HS-27A (cell line): ENCODE results near the gene PPIL1.

Experiments
- DNase-seq: peaks from one replicate; pipeline ENCODE4 v3.0.0-alpha.2; 2012; ENCODE audit warnings: low read depth, missing footprints

PPIL1 gene

GRCh38 chr6:36855750-36856149 is 18.9 kb downstream of the PPIL1 start:
- no peak for DNase-seq

GRCh38 chr6:36853325-36853724 is 21.3 kb downstream of the PPIL1 start:
- peak; percentile 52 for DNase-seq

DNA sequence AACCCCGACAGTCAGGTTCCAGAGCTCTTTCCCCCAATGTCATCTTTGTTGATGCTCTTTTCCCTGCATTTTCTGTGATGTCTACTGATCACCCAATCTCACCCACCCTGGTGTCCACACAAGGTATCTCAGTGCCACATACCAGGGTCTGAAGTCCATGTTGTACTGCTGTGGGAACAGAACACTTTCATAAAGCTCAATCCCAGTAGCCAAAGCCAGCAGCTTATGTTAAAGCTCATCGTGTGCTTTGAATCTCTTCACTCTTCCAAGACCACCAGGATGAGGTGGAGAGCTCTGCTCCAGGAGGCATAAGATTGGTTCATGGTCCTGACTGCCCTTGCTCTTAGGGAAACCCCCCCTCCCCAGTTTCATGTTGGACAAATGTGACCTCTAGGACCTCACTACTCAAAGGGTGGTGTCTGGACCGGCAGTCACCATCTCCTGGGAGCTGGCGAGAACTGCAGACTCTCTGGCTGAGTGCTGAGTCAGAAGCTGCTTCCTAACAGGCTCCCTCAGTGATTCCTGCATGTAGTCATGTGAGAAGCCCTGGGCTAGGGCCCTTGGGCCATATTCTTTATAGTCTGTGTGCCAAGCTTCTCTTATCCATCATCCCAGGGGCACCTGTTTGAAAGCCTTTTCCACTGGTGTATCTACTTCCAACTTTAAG is 22.0 kb downstream of the PPIL1 start:
- peak; percentile 46 for DNase-seq

GRCh38 chr6:36851626-36852025 is 23.0 kb downstream of the PPIL1 start:
- DNase-seq = no peak

GRCh38 chr6:36851149-36851614 is 23.4 kb downstream of the PPIL1 start:
- DNase-seq = no peak

DNA sequence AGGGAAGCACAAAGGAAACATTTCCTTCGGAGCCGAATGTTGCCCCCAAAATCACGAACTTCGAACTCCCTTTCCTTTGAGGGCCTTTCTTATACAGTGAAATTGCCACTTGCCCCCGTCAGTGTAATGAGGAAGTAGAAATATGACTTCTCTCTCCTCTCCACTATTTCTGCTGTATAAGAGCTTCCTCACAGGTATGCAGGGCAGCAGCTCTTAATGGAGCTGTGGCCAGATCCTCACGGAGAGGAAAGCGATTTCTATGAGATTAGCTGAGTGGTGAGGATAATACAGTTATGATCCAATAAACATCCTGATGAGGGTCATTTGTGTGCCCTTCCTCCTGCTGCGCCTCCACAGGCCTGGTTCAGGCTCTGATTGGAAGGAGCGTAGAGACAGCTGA is 24.6 kb downstream of the PPIL1 start:
- DNase-seq = no peak

DNA sequence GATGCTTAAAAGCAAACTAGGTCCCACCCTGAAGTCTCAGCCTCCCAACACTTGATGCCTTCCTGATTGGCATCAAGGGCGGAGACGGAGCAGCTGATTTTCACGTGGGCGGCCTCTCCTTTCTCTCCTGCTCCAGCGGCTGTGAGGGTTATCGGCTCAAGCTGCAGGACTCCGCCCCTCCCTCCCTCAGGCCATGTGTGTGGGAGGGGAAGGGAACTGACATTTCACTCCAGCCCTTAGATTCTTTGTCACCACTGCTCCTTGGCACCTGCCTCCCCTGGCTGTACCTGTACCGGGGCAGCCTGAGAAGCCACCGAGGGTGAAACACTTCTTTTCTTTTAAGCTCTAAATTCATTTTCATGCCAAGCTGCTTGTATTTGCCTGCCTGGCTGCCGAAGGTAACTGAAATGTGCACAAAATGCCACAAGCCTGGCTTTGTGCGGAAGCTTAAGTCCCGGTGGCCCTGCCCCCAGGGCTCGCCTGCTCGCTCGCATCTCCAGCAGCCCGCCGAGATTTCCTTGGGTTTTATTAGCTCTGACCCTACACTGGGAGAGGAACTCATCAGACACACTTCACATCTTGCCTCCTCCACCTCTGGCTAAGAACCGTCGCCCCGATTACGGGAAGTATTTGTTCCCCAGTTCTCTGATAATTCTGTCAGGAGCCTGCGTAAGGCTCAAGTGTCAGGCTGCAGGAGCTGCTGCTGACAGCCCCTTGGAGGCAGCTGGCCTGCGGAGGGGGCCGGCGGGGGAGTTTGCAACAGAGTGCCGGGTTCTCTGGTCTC is 25.8 kb downstream of the PPIL1 start:
- DNase-seq = no peak

- no peak for DNase-seq
These were observed 26.6 kb downstream of the PPIL1 start for GRCh38 chr6:36847991-36848390.

DNA sequence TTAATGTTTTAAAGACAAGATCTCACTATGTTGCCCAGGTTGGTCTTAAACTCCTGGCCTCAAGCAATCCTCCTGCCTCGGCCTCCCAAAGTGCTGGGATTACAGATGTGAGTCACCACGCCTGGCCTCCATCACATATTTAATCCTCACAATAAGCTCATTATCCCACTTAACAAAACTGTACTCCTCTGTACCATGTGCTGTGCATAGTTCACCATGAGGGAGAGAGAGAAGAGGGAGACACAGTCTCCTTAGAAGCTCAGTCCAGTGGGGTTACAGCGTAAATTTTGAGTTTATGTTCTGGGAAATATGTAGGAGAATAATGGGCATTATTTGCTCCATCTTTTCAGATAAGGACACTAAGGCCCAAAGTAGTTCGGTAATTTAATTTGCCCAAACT is 27.5 kb downstream of the PPIL1 start:
- DNase-seq = no peak

GRCh38 chr6:36845233-36845632 is 29.4 kb downstream of the PPIL1 start:
- no peak for DNase-seq

GRCh38 chr6:36844232-36845170 is 30.1 kb downstream of the PPIL1 start:
- DNase-seq = no peak

GRCh38 chr6:36843170-36843569 is 31.4 kb downstream of the PPIL1 start:
- DNase-seq = no peak

DNA sequence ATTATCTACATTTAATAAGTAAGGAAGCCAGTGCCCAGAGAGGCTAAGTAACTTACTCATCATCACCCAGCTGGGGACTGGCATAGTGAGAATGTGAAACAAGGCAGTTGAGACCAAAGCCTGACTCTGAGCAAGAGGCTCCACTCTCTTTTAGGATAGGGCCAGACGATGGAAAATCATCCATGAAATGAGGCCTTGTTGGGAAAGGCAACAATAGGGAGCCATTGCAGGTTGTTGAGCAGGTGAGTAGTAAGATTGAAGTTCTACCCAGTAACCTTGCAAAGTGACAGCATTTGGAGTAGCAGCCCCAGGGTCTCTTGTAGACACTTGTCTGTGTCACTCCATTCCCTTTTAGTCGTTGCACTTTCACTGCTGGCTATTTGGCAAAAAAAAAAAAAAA is 32.8 kb downstream of the PPIL1 start:
- no peak for DNase-seq

DNA sequence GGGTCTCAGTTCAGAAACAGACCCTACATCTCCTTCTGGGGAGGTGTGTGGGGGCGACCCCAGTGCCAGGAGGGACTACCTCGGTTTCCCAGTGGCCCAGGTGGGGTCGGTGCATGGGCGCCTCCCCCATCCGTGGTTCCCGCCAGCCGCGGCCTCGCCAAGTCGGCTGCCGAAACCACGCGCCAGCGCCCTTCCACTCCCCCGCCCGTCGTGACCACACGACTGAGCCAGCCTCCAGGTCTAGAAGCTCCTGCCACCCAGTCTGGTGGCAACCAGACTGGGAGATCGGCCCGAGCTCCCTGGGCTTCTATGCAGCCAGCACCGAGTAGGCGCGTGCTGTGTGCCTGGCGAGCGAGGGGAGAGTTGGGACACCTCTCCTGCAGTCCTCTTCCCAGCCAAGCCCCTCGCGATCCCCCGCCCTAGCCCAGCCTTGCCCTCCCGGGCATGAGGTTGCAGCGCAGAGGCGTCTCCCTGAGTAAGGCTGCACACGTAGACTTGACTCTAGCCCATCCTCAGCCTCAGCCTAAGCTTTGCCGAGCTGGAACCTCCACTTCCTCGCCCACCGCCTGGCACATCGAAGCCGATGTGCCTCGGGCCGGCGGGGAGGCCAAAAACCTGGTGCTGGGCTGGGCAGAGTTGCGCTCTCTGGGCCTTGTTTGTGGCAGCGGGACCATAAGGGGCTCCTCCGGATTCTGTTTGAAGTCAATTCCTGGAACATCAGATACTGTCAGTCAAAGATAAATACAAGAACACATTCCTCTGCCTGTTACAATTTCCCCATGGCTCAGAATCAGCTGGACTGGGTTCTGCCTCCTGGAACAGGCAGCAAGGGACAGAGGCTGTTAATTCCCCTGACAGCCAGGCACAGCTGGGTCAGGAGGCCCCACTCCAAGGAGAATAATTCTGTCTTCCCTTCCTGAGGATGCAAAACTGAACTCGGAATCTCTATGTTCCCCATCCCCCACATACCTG is 33.9 kb downstream of the PPIL1 start:
- no peak for DNase-seq

DNA sequence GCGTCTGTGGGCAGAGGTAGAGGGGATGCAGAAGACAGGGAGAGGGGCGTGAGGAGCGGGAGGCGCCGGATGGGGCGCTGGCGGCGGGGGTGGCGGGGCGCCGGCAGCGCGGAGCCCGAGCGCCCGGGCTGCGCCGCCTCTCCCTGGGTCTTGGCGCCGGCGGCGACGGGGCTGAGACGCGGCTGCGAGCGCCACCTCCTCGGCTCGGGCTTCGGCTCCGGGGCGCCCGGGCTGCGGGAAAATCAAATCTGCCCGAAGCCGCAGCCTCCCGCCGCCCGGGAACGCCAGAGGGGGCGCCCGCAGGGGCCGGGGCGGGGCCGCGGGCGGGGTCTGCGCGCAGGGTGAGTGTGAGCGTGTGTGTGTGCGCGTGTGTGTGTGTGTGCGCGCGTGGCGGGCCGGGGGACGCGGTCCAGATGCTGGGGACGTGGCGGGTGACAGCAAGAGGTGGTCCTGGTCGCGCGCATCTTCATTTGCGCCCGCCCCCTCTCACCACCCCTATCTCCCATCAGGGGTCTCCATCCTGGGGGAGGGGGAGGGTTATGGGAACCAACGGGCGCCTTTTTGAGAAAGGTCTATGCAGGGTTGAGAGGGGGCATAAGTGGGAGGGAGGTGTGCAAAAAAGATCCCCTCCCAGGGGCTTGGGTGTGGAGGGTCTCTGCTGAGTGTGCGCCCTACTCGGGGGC is 34.7 kb downstream of the PPIL1 start:
- DNase-seq = no peak

GRCh38 chr6:36838896-36839748 is 35.5 kb downstream of the PPIL1 start, which contains the start of gene CPNE5:
Gene CPNE5, minus strand, starts transcription at chr6:36839444. Its CDS starts 67 bp downstream, at chr6:36839377.
- DNase-seq = no peak

DNA sequence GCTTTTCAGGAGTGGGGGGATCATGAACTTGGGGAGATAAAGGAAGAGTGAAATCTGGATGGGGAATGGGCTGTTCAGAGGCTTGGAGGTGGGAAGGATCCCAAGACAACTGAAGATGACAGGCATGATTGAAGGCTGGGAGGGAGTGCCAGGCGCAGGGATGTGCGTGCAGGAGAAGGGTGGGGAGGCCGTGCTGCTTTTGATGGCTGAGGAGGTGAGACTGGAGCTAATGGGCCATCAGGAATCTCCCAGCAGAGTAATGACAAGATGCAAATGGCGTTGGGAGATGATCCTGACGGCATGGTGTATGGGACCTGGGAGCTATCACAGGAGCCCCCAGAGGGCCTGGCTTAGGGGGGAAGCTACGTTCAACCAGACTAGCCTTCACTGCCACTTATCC is 36.9 kb downstream of the PPIL1 start:
- DNase-seq = no peak

DNA sequence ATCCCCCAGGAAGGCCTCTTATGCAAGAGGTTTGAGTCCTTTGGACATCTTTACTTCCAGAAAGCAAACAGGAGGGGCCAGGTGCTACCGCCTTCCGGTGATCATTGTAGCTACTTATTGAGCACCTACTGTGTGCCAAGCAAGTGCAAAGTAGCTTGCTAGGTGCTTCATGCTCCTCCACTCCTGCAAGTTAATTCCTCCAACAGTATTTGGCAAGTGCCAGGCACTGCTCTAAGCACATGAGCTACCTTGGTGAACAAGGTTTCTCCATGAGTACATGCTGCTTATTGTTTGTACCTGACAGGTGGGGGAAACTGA is 37.6 kb downstream of the PPIL1 start:
- DNase-seq = no peak

DNA sequence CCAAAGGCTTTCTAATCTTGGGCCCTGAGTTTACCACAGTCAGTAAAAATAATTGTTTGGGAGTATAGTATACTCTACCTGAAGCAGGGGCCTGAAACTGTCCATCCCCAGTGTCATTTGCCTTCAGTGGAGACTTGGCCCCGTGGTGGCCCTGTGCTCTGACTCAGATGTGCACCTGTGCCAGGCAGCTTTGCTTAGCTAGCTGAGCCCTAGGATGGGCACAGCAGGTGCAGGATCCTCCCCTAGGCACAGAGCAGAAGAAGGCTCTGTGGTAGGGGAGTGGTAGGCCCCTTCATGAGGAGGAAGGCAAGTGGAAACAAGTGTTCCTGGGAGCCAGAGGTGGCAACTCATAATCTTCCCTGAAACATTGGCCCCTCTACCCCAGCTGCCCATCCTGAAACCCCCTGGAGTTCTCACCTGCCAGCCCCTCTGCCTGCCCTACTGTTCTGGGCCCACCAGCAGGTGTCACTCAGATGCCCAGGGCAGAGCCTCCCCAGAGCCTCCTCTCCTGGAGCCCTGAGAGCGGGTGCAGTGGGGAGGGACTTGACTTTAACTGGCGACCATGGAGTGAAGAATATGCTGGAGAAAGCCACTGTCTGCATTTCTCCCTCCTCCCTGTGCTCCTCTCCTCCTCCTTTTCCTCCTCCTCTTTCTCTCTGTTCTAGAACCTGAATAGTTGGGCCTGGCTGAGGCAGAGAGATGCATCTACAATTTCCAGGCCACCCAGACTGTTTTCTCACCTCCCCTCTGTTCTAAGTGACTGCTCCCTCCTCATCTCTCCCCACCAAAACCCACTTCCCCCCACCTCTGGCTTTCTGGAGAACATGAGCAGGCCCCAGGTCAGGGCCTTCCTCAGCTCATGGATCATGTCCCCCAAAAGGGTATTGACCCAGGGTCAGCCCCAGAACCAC is 38.2 kb downstream of the PPIL1 start:
- no peak for DNase-seq
